LNCAP (cell line): ENCODE results near the gene WDR81.

Experiments used
- CTCF ChIP-seq: fragments of 450-650 bp; IDR thresholded peaks from 2 replicates; pipeline ENCODE4 v1.5.1; 2017; ENCODE audit warnings: mild to moderate bottlenecking

The WDR81 gene

GRCh38 chr17:1732241-1732832, 7.8 kb downstream of the WDR81 start:
- TF ChIP-seq CTCF, result no peak

- TF ChIP-seq CTCF, result no peak
Observed at GRCh38 chr17:1732833-1733321, 8.4 kb downstream of the WDR81 start.

GRCh38 chr17:1733759-1734158, 9.3 kb downstream of the WDR81 start:
- no peak for TF ChIP-seq CTCF

- no peak for TF ChIP-seq CTCF
Observed at GRCh38 chr17:1735418-1735817, 10.9 kb downstream of the WDR81 start.

GRCh38 chr17:1735834-1736347, 11.4 kb downstream of the WDR81 start:
- TF ChIP-seq CTCF, result no peak

- no peak for TF ChIP-seq CTCF
Observed at GRCh38 chr17:1736348-1737281, 12.1 kb downstream of the WDR81 start.

- TF ChIP-seq CTCF, result no peak
Observed at GRCh38 chr17:1737531-1738291, 13.2 kb downstream of the WDR81 start.
